GM12865 (cell line): ENCODE data around the gene VMAC.

Experiments used
- DNase-seq: peaks from one replicate; pipeline ENCODE4 v3.0.0; 2010; ENCODE audit warnings: low read depth
- H3K4me3 ChIP-seq: 2 replicates; pipeline ENCODE4 v1.5.1; 2011; ENCODE audit warnings: mild to moderate bottlenecking, low read depth, low read length, control low read depth
- CTCF ChIP-seq: IDR thresholded peaks from 2 replicates; pipeline ENCODE4 v1.5.1; 2011; ENCODE audit warnings: low read length, control low read depth, low read depth, inconsistent platforms; ENCODE audit not compliant: insufficient read depth; ENCODE audit errors: missing control alignments

VMAC gene

GRCh38 chr19:5910638-5910907, 5.9 kb downstream of the VMAC start:
- no peak for TF ChIP-seq CTCF
- no peak overlapping the region for H3K4me3 ChIP-seq
- DNase-seq: no peak

- no peak for TF ChIP-seq CTCF
- no peak overlapping the region for H3K4me3 ChIP-seq
- no peak for DNase-seq
These were observed 6.7 kb downstream of the VMAC start for GRCh38 chr19:5911366-5911765.

GRCh38 chr19:5913739-5914357, 9.2 kb downstream of the VMAC start, which contains the start of gene CAPS:
CAPS (plus strand) TSS chr19:5914254; CDS start chr19:5914407, 153 bp downstream.
- DNase-seq: no peak
- H3K4me3 ChIP-seq: no peak within 1 kb of the TSS
- TF ChIP-seq CTCF: no peak

GRCh38 chr19:5914358-5914774, 9.7 kb downstream of the VMAC start:
- TF ChIP-seq CTCF: no peak
- H3K4me3 ChIP-seq: no peak overlapping the region
- DNase-seq: no peak

- TF ChIP-seq CTCF: no peak
- DNase-seq: no peak
- H3K4me3 ChIP-seq: no peak overlapping the region
These were observed 10.5 kb downstream of the VMAC start for GRCh38 chr19:5914946-5915781.

- no peak for DNase-seq
- no peak overlapping the region for H3K4me3 ChIP-seq
- TF ChIP-seq CTCF: no peak
These were observed 11.1 kb downstream of the VMAC start for GRCh38 chr19:5915782-5916165.
